ENCODE measurements around the gene RPL41.

DNA sequence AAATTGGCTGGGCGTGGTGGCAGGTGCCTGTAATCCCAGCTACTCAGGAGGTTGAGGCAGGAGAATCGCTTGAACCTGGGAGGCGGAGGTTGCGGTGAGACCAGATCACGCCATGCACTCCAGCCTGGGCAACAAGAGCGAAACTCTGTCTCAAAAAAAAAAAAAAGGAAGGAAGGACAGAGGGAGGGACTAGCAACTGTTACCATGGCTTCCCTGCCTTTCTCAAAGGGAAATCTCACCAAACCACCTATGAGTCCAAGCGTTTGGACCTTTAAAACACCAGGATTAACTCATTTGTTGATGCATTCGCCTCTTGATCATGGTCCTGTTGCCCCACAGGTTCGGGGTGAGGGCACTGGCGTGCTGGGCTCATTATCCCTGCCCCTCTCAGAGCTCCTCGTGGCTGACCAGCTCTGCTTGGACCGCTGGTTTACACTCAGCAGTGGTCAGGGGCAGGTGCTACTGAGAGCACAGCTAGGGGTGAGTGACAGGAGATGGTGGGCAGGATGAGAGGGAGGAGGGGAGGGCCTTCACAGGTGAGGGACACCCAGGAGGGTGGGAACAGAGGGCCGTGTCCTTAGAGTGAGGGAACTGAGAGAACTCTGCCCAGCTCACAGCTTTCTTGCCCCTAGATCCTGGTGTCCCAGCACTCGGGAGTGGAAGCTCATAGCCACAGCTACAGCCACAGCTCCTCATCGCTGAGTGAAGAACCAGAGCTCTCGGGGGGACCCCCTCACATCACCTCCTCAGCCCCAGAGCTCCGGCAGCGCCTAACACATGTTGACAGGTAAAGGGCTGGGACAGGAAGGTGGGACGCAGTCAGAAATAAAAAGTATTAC lies 25.7 kb downstream of the RPL41 start:
- TF ChIP-seq POLR2A (IDR thresholded peaks at IDR 0.05) (no peak), EP300 (IDR thresholded peaks at IDR 0.05) (no peak)

Measured in upper lobe of left lung (tissue), 4 donors.